ENCODE results near the gene ADAMTS7.
"Not testable (repeated sequence)": the region's sequence is repeated elsewhere in the genome, so short reads cannot be mapped to it uniquely, and the experiment has no call there.

The ADAMTS7 gene

DNA sequence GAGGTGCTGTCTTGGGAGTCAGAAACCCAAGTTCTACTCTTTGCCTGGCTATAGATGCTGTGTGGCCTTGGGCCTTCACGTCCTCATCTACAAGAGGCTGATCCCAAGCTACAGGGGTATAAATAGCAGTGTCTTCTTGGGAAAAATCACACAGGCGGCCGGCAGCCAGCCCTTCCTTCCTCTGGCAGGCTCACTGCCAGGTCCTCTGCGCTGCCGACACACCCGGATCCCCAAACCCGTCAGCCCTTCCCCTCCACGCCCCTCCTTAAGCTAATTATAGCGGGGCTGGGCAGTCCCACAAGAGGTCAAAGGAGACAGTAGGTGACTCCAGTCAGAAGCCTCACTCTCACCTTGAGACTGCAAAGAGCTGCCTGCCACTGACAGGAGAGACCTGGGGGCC, 31.3 kb downstream of the ADAMTS7 start:
- not testable (repeated sequence) for H3K4me3 Mint-ChIP-seq; H3K27me3 Mint-ChIP-seq; H3K4me1 Mint-ChIP-seq (ENCODE audit: low read depth); H3K27ac Mint-ChIP-seq; H3K36me3 Mint-ChIP-seq (ENCODE audit: low read depth); H3K9me3 Mint-ChIP-seq

DNA sequence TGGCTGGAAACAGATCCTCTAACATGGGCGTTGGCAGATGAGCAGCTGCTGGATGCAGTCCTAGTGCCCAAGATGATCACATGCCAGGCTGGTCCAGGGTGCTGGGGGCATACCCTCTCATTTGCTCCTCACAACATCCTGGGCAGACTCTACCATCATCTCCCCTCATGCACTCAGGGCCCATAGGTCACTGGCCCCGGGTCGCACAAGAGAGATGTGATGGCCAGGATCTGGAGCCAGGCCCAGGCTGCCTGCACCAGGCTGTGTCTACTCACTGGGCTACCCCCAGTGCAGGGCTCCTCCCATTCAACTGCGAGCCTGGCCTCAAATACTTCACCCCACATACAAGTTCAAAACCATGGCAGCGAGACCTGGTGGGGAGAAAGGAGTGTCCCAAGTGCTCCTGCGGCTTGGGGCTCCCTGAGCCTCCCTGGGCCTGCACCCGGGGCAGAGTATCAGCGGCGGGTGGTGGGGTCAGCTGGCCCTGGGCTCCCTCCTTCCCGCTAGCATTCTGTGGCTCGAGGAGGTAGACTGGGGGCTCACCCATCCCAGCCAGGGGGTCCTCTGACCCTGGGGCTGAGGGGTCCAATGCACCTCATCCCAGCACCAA, 32.0 kb downstream of the ADAMTS7 start:
- not testable (repeated sequence) for H3K4me1 Mint-ChIP-seq (ENCODE audit: low read depth); H3K9me3 Mint-ChIP-seq; H3K36me3 Mint-ChIP-seq (ENCODE audit: low read depth); H3K27me3 Mint-ChIP-seq; H3K27ac Mint-ChIP-seq; H3K4me3 Mint-ChIP-seq

DNA sequence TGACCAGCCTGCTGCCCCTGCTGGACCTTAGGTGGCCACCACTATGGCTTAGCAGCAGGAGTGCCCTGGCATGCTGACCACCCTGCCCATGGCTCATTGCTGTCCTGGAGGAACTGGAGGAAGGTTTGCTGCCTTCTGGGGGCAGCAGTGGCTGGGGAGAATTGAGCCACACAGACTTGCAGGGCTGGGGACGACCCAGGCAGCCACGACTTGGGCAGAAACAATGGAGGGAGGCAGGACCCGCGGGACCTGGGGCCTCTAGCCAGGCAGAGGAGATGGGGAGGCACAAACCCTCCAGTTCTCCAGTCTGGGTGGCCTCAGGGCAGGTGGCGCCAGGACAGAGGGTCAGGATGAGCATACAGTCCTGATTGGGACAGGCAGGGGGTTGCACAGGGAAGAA, 32.8 kb downstream of the ADAMTS7 start:
- no peaks in the 10 kb centered on the region for H3K36me3 Mint-ChIP-seq (ENCODE audit: low read depth)
- no peak overlapping the region for H3K27ac Mint-ChIP-seq
- H3K27me3 Mint-ChIP-seq = no peaks in the 10 kb centered on the region
- no peaks in the 10 kb centered on the region for H3K9me3 Mint-ChIP-seq
- H3K4me1 Mint-ChIP-seq (ENCODE audit: low read depth) = peaks cover 4% of the 10 kb centered on the region
- no peak overlapping the region for H3K4me3 Mint-ChIP-seq

DNA sequence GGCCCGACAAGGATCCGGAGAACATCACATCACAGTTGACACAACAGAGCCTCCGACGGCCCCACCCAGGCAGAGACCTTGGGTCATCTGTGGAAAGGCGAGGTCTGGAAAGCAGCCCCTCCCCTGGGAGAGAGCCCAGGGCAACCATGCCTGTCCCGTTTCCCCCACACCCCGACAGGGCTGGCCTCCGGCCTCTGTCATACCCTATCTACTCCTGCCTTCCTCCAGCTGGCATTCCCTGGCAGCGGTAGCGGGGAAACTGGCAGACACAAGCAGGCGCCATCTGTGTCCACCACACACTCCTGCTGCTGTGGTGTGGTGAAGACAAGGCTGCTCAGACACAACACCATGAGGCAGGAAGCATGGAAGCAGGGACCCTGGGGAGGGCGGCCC, 33.3 kb downstream of the ADAMTS7 start:
- H3K4me1 Mint-ChIP-seq (ENCODE audit: low read depth); H3K9me3 Mint-ChIP-seq; H3K27ac Mint-ChIP-seq; H3K4me3 Mint-ChIP-seq; H3K27me3 Mint-ChIP-seq; H3K36me3 Mint-ChIP-seq (ENCODE audit: low read depth): not testable (repeated sequence)

GRCh38 chr15:78777290-78777952, 33.8 kb downstream of the ADAMTS7 start:
- not testable (repeated sequence) for H3K27me3 Mint-ChIP-seq, H3K9me3 Mint-ChIP-seq

GRCh38 chr15:78776046-78776925, 35.0 kb downstream of the ADAMTS7 start:
- not testable (repeated sequence) for H3K4me1 Mint-ChIP-seq (ENCODE audit: low read depth)

More at GRCh38 chr15:78777290-78777952, 33.8 kb downstream of the ADAMTS7 start:
- not testable (repeated sequence) for H3K4me3 Mint-ChIP-seq; H3K4me1 Mint-ChIP-seq (ENCODE audit: low read depth); H3K27ac Mint-ChIP-seq; H3K36me3 Mint-ChIP-seq (ENCODE audit: low read depth)

DNA sequence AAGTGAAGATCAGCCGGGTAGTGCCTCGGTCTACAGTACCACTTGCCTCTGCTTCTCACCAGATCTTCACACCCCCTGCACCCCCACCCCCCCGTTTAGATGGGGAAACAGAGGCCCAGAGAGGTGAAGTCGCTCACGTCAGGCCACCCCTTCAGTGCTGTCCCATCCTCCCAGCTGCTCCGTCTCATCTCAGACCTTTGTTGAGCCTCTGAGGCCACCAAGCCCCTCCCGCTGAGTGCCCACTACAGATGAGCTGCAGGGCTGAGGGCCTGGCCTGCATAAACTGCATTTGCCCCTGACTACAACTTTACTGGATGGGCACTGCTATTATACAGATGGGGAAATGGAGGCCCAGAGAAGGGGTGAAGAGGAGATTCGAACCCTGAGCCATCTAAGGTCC, 35.8 kb downstream of the ADAMTS7 start:
- H3K4me1 Mint-ChIP-seq (ENCODE audit: low read depth) = peaks cover 4% of the 10 kb centered on the region
- no peak overlapping the region for H3K4me3 Mint-ChIP-seq
- no peaks in the 10 kb centered on the region for H3K27me3 Mint-ChIP-seq
- H3K27ac Mint-ChIP-seq = no peak overlapping the region
- H3K9me3 Mint-ChIP-seq = no peaks in the 10 kb centered on the region
- H3K36me3 Mint-ChIP-seq (ENCODE audit: low read depth) = no peaks in the 10 kb centered on the region

More at GRCh38 chr15:78776046-78776925, 35.0 kb downstream of the ADAMTS7 start:
- H3K4me3 Mint-ChIP-seq; H3K9me3 Mint-ChIP-seq; H3K27me3 Mint-ChIP-seq; H3K36me3 Mint-ChIP-seq (ENCODE audit: low read depth); H3K27ac Mint-ChIP-seq: not testable (repeated sequence)

- not testable (repeated sequence) for H3K4me3 Mint-ChIP-seq; H3K4me1 Mint-ChIP-seq (ENCODE audit: low read depth); H3K27ac Mint-ChIP-seq
Observed at GRCh38 chr15:78774451-78774990, 36.7 kb downstream of the ADAMTS7 start.

GRCh38 chr15:78773765-78774450, 37.4 kb downstream of the ADAMTS7 start:
- H3K4me3 Mint-ChIP-seq; H3K36me3 Mint-ChIP-seq (ENCODE audit: low read depth); H3K27ac Mint-ChIP-seq; H3K9me3 Mint-ChIP-seq; H3K27me3 Mint-ChIP-seq; H3K4me1 Mint-ChIP-seq (ENCODE audit: low read depth): not testable (repeated sequence)

More at GRCh38 chr15:78774451-78774990, 36.7 kb downstream of the ADAMTS7 start:
- H3K9me3 Mint-ChIP-seq; H3K36me3 Mint-ChIP-seq (ENCODE audit: low read depth); H3K27me3 Mint-ChIP-seq: not testable (repeated sequence)

- Mint-ChIP-seq H3K9me3 (no peaks in the 10 kb centered on the region), H3K36me3 (ENCODE audit: low read depth) (no peaks in the 10 kb centered on the region), H3K4me1 (ENCODE audit: low read depth) (peaks cover 4% of the 10 kb centered on the region), H3K27ac (no peak overlapping the region), H3K27me3 (no peaks in the 10 kb centered on the region), H3K4me3 (no peak overlapping the region)
Observed at GRCh38 chr15:78772738-78773137, 38.5 kb downstream of the ADAMTS7 start.

DNA sequence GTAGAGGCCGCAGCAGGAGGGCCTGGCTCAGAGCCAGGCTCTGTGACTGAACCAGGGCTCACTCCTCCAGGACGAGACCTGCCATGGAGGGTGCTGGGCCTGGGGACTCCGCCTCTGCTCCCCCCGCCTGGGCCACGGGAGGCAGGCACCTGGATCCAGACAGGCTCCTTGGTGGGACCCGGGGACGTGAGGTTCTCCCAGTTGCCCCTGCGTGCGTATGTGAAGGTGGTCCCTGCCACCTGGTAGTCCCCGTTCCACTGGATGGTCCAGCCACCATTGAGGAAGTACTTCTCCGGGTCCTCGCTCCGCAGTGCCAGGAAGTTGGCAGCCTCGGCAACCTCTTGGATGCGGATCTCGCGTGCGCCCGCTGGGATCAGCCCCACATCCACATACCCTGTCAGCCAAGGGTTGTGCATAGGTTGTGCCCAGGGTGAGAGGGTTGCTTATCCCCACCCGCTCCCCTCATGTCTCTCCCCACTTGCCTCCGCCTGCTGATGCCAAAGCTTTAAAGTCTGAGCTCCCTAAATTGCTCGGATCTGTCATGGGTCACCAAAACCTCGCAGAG, 39.7 kb downstream of the ADAMTS7 start:
- not testable (repeated sequence) for H3K4me1 Mint-ChIP-seq (ENCODE audit: low read depth); H3K27ac Mint-ChIP-seq; H3K27me3 Mint-ChIP-seq; H3K9me3 Mint-ChIP-seq; H3K36me3 Mint-ChIP-seq (ENCODE audit: low read depth); H3K4me3 Mint-ChIP-seq

- not testable (repeated sequence) for H3K27me3 Mint-ChIP-seq; H3K4me3 Mint-ChIP-seq; H3K36me3 Mint-ChIP-seq (ENCODE audit: low read depth); H3K27ac Mint-ChIP-seq; H3K4me1 Mint-ChIP-seq (ENCODE audit: low read depth); H3K9me3 Mint-ChIP-seq
Observed at GRCh38 chr15:78771020-78771419, 40.2 kb downstream of the ADAMTS7 start.

GRCh38 chr15:78769473-78770225, 41.6 kb downstream of the ADAMTS7 start:
- H3K4me1 Mint-ChIP-seq (ENCODE audit: low read depth); H3K9me3 Mint-ChIP-seq; H3K36me3 Mint-ChIP-seq (ENCODE audit: low read depth); H3K27me3 Mint-ChIP-seq; H3K27ac Mint-ChIP-seq; H3K4me3 Mint-ChIP-seq: not testable (repeated sequence)

Data from stimulated activated naive CD8-positive, alpha-beta T cell treated with anti-CD3 and anti-CD28 coated beads, Interleukin-15, Interleukin-2, amounts not matched to agents 100 ng/mL and 50 ng/mL, for 24 hours (primary cell).